Uterus (tissue), 4 donors: ENCODE results near the gene LTBP2. TPM values are rescaled to one million over a fixed set of nuclear protein-coding genes. Genes with fewer than 3 reads are reported as not detected.

Experiments used
- DNase-seq, 2 donors: peaks; one replicate each; pipeline ENCODE4 v3.0.0-alpha.2; 2019 to 2020
- H3K27ac ChIP-seq, 2 donors: fragments of 200-600 bp; sonication (generic); 1 replicate in 1 of 2; 2 replicates in 1 of 2; pipeline ENCODE4 v1.5.1; 2016 to 2018
- H3K27me3 ChIP-seq, 2 donors: fragments of 200-600 bp; sonication (generic); one replicate each; pipeline ENCODE4 v1.5.1; 2018 to 2019; ENCODE audit warnings: control low read depth in 1 of 2
- H3K36me3 ChIP-seq, 2 donors: fragments of 200-600 bp; sonication (generic); one replicate each; pipeline ENCODE4 v1.5.1; 2019; ENCODE audit warnings: control low read depth in 1 of 2
- H3K4me1 ChIP-seq, 2 donors: fragments of 200-600 bp; sonication (generic); one replicate each; pipeline ENCODE4 v1.5.1; 2018 to 2019; ENCODE audit warnings: control low read depth in 1 of 2
- H3K4me3 ChIP-seq, 2 donors: fragments of 200-600 bp; sonication (generic); 1 replicate in 1 of 2; 2 replicates in 1 of 2; pipeline ENCODE4 v1.5.1; 2018 to 2019; ENCODE audit warnings: mild to moderate bottlenecking in 1 of 2
- H3K9me3 ChIP-seq, 2 donors: fragments of 200-600 bp; sonication (generic); one replicate each; pipeline ENCODE4 v1.5.1; 2019; ENCODE audit warnings: control low read depth in 1 of 2
- CTCF ChIP-seq, 4 experiments: fragments of 200-600 bp in 2 of 4; fragments of 450-650 bp in 2 of 4; sonication (generic) in 2 of 4; IDR thresholded peaks; one replicate each; pipeline ENCODE4 v1.5.1; 2016 to 2019; ENCODE audit warnings: antibody characterized with exemption in 4 of 4, mild to moderate bottlenecking in 2 of 4, moderate library complexity in 1 of 4
- POLR2A ChIP-seq, 2 donors: fragments of 450-650 bp; IDR thresholded peaks; one replicate each; pipeline ENCODE4 v1.6.1; 2016; ENCODE audit warnings: antibody characterized with exemption in 2 of 2, mild to moderate bottlenecking in 1 of 2, moderate library complexity in 1 of 2
- intact Hi-C: fragments of 100-400 bp; cut with DNase I; formaldehyde crosslinking; loops from one replicate; pipeline ENCODE4 v1.15.1; 2023; ENCODE audit warnings: low total_unique reads
- total RNA-seq, 4 donors: library from RNA; depleted of rRNA in 3 of 4; stranded (reverse); fragments of >200 nt in 3 of 4; gene quantifications; one replicate each; pipeline versions ENCODE4 v1.1.0 to v1.2.4, GENCODE V29; 2014 to 2023
- donor health status: DM: yes; HTN: yes; CAD: no.

The LTBP2 gene
- total RNA-seq, 4 donors from 2014 or later: 18.8 to 70.6 (median 35.1) TPM

- intact Hi-C loops: no loop called here
- Histone ChIP-seq H3K4me1 (no peaks in the 10 kb centered on the region), H3K27me3 (no peaks in the 10 kb centered on the region), H3K9me3 (no peaks in the 10 kb centered on the region), H3K36me3 (no peaks in the 10 kb centered on the region), H3K4me3 (no peak overlapping the region), H3K27ac (no peak overlapping the region)
- TF ChIP-seq POLR2A (IDR thresholded peaks at IDR 0.05) (no peak), CTCF (IDR thresholded peaks at IDR 0.05) (no peak)
- no peak for DNase-seq
Observed at GRCh38 chr14:74524812-74525135, 87.3 kb downstream of the LTBP2 start.

GRCh38 chr14:74524076-74524811 lies 87.8 kb downstream of the LTBP2 start:
- H3K4me3 ChIP-seq: no peak overlapping the region
- H3K9me3 ChIP-seq: no peaks in the 10 kb centered on the region
- no peaks in the 10 kb centered on the region for H3K4me1 ChIP-seq
- TF ChIP-seq CTCF (IDR thresholded peaks at IDR 0.05): no peak
- no peak for TF ChIP-seq POLR2A (IDR thresholded peaks at IDR 0.05)
- intact Hi-C loops: no loop called here
- H3K27ac ChIP-seq: no peak overlapping the region
- H3K27me3 ChIP-seq: no peaks in the 10 kb centered on the region
- H3K36me3 ChIP-seq: no peaks in the 10 kb centered on the region
- DNase-seq: no peak

- TF ChIP-seq POLR2A (IDR thresholded peaks at IDR 0.05) (no peak), CTCF (IDR thresholded peaks at IDR 0.05) (no peak)
- Histone ChIP-seq H3K36me3 (no peaks in the 10 kb centered on the region), H3K9me3 (no peaks in the 10 kb centered on the region), H3K27ac (no peak overlapping the region), H3K4me3 (no peak overlapping the region), H3K4me1 (no peaks in the 10 kb centered on the region), H3K27me3 (no peaks in the 10 kb centered on the region)
- DNase-seq: no peak
- intact Hi-C loops: no loop called here
Observed at GRCh38 chr14:74522740-74523139, 89.3 kb downstream of the LTBP2 start.

- no peak for DNase-seq
- H3K4me3 ChIP-seq: no peak overlapping the region
- H3K27ac ChIP-seq: no peak overlapping the region
- no peak for TF ChIP-seq POLR2A (IDR thresholded peaks at IDR 0.05)
- TF ChIP-seq CTCF (IDR thresholded peaks at IDR 0.05): no peak
- no peaks in the 10 kb centered on the region for H3K9me3 ChIP-seq
- H3K27me3 ChIP-seq: no peaks in the 10 kb centered on the region
- H3K36me3 ChIP-seq: no peaks in the 10 kb centered on the region
- intact Hi-C loops: no loop called here
- no peaks in the 10 kb centered on the region for H3K4me1 ChIP-seq
Observed at GRCh38 chr14:74521756-74522155, 90.3 kb downstream of the LTBP2 start.

GRCh38 chr14:74519316-74520074 lies 92.5 kb downstream of the LTBP2 start:
- Histone ChIP-seq H3K4me3 (no peak overlapping the region), H3K4me1 (no peaks in the 10 kb centered on the region), H3K27me3 (no peaks in the 10 kb centered on the region), H3K9me3 (no peaks in the 10 kb centered on the region), H3K36me3 (no peaks in the 10 kb centered on the region), H3K27ac (no peak overlapping the region)
- no peak for DNase-seq
- intact Hi-C loops: no loop called here
- no peak for TF ChIP-seq POLR2A (IDR thresholded peaks at IDR 0.05)
- TF ChIP-seq CTCF (IDR thresholded peaks at IDR 0.05): no peak
